GM21619 (cell line): ENCODE results near the gene ALX1.
A peak's percentile ranks its signal among the peaks of the same experiment; 100 is the strongest.

Source experiments
- ATAC-seq: cut with Tn5 transposase; IDR thresholded peaks from one replicate; pipeline ENCODE4 v1.9.1; 2021; ENCODE audit not compliant: unreplicated experiment

The ALX1 gene

GRCh38 chr12:85280165-85280983 is at the start of gene ALX1:
Gene ALX1 (plus strand): TSS chr12:85280220. CDS start chr12:85280262, 42 bp downstream.
- no peak for ATAC-seq

DNA sequence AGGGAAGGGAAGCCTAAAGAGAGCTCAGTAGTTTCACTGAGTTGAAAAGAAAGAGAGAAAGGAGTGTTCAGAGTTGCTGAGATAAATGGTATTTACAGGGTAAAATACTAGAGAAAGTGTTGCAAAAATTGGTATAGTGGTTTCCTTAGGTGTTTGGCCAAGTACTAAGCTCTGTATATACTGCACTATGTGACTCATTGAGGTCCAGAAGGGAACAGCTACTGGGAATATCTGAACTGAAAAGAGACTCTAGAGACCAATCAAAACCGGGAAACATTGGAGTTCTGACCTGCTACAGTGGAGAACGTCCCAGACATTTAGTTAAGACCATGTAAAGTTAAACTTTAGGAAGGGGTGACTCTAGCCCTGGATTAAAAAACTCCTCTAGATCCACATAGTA is 42.7 kb upstream of the ALX1 start:
- ATAC-seq: no peak

DNA sequence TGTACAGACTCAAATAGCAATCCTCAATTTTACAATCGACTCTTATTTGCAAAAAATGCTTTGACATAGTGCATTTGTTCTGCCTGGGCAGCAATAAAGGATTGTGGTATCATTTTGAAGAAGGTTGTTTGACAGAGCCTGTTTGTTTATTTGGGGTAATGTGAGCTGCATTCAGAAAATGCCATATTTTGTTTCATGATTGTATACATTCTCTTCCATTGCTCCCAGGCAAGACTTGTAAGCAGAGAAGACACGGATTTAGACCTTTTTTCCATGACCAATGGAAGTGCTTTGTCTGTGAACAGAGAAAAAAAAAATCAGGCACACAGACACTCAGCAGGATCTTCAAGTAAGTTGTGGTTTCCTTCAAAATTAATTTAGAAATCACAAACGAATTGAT is 35.5 kb upstream of the ALX1 start:
- no peak for ATAC-seq

- ATAC-seq: no peak
Measured at GRCh38 chr12:85253853-85254252, 26.2 kb upstream of the ALX1 start.

DNA sequence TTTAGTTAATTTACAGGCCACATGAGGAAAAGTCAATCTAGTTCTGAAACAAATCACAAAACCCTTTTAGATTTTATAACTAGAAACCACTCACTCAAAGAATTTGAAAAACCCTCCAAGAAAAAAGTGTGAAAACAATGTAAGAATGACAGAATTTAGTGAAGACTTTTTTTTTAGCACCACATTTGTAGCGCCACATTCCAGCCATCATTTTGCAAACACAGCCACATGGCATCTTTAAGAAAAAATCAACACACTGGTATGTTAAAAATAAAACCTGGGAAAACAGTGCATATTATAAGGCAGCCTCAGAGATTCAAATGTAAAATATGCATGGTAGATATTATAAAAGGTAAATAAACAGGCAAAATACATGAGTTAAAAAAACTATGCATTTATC is 22.3 kb upstream of the ALX1 start:
- no peak for ATAC-seq

GRCh38 chr12:85260447-85260846 is 19.6 kb upstream of the ALX1 start:
- ATAC-seq: no peak

DNA sequence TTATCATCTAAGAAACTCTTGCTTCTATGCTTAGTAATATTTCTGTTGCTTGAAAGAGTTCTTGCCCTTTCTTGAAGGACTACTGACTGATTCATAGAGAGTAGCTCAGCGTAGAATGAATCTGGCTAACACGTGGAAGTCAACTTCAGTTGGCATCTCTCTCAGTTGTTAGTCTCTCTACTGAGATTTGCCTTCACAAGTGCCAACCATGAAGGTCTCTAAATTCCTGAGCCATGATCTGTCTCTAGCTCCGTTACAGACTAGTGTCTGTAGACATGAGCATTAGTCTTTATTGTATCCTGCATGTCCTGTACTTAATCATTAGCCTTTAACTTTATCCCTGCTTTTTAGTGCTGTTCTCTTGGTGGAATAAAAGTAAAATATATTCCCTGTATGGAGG is 19.1 kb upstream of the ALX1 start:
- no peak for ATAC-seq

DNA sequence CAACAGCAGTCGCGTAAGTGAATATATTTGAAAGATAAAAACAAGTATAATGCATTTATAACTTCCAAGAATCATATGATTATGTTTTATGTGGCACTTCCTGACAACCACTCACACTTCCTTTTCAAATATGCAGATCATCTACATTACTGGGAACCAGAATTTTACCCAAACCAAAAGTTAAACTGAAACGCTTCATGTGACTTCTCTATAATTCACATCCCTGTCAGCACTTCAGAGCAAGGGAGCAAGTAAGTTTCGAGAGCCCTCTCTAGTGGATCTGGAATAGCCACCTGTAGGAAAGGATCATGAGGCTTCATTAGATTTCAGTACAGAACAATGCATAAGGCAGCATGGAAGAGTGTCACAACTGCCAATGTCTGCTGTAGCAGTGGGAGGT is 13.7 kb upstream of the ALX1 start:
- no peak for ATAC-seq

- ATAC-seq: peak; percentile 66
Measured at GRCh38 chr12:85273381-85274314, 6.4 kb upstream of the ALX1 start.

DNA sequence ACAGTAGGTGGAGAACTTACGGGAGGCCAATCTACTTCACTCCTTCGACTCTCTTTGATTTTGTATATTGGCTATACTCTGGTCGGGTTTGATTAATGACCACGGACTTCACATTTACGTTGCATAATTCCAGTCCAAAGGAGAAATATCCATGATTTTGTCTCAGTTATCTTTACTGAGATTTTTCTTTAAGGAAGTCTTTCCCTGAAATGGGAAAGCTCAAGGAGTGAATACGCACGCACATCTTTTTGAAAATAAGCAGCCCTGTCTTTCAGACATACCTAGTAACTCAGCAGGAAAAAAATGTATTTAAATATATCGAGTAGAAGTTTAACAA is 5.7 kb upstream of the ALX1 start:
- ATAC-seq: no peak

- ATAC-seq: no peak
Measured at GRCh38 chr12:85275374-85275773, 4.6 kb upstream of the ALX1 start.

DNA sequence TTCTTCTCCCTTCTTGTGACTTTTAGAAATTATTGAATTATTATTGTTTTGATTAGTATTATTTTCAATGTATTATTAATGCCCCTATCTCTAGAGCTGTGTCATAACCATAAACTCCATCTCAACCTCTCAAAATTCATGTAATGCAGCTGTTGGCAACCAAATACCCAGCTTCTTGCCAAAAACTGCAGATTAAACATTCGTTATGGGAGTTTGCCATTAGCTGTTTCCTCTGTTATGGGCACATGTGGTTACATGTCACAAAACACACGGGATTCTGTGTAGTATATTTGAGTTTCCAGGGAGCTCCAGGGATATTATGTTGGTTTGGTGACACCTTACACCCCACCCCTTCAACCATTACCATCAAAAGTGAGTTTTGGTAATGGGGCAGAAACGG is 2.8 kb upstream of the ALX1 start:
- no peak for ATAC-seq

DNA sequence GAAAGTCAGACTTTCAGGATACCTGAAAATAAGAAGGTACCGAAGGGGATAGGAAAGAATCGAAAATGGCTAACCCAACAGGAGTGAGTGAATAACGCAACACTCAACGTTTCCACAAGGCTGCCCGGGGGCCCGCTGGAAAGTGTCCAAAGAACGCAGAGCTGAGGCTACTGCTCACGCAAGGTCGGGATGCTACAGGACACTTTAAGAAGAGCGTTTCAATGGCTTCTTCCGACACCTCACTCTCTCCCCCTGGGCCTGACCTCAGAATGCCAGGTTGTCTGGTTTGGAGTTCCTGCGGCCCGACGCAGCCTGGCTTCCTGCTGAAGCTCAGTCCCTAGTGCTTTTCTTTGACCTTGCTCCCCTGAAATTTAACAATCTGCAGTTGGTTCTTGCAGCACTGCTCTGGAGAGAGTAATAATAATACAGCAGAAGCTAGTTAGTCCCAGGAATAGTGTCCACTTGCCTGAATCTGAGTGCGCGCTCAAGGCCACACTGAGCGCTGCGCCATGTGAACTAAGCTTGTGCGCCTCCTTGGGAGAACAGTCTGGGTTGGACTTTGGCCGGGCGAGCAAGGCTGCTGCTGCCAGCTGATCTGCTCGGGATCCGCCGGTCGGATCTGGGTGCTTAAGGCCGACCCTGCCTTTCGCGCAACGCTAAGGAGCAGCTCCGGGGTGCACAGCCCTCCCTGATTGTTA is 2.0 kb upstream of the ALX1 start:
- no peak for ATAC-seq

DNA sequence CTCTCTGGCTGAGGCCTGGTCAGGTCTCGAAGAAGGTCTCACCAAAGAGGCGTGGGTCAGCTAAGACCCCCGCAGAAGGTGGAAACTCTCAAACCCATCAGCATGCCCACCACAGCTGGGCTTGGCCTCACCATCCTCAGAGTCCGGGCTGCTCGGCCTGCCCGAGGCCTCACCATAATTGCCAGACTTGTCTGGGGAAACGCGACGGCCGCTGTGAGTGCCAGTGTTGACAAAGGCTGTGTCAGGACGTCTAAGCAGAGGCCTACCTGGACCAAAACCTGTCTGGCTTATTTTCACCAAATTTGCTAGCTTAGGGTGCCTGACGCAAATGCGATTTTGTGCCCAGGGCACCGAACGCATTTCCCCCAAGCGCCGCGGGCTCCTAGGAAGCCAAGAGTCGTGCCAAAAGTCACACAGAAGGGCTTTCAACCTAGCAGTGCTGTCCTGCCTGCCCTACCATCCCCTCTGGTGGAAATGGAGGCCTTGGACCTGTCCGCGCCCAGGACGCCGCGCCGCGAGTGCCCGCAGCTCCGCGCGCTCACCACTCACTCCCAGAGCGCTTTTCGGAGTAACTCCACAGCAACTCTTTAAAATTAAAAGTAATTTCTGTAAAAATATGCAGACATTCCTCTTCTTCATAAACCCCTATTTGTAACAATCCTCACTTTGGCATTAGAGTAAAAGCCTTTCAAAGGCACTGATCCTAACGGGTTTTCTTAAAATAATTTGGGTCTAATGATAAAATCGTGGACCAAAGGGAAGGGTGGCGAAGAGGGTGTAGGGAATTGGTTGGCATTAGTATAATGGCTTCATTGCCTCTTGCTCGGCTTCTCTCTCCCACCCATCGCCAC is 1.2 kb upstream of the ALX1 start:
- ATAC-seq: no peak

DNA sequence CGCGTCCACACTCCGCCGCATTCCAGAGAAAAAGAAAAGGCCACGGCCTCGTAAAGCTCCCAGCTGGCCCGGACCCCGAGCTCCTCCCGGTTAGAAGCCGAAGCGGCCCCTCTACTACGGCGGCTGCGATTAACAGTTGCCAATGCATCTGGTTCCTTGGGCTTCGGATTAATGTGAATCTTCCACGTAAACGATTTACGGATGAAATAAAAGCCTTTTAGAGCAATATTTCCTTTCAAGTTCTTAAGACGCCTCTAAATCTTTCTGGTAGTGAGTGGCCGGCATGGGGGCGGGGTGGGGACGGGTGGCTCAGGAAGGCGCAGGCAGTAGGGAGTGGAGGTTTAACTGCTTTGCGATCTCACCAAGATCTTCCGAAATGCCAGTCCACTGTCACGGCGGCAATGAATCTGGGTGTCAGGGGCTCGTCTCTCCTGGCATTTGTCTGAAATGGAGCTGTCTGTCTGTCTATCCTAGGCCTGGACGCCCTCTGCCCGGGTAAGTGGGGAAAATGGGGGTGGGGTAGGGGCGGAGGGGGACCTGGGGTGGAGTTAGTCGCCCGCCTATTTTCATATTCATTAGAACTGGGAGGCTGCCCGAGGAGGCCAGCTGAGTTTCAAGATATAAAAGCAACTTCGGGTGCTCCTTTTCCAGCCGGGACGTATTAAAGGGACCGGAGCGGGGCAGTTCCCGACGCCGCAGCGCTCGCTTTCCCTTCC is 413 bp upstream of the ALX1 start:
- ATAC-seq: no peak

DNA sequence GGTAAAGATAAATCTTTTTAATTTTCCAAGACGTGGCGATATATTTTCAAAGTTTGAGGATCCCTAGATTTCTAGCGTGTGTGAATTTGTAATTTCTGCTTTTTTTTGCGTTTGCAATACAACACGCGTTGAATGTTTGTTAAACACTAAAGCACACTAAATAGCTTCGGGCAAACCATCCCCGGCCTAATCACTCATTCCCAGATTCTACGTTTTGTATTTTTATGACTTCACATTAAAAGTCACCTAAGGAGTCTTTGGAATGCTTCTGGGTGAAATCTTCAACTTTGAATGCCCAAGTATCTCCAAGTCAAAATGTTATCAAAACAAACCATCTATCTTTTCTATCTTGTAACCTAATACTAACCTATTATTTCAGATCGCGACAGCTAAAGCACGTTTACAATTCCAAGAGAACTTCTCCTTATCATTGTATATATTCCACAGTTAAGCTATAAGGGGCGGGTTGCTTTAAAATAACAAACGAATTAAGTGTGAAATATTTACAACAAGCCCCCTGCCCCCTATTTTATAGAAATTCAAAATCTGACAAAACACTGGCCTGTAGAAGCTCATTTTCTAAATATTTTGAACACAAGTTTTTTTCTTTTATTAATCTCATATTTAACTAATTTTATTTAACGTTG is 1.1 kb downstream of the ALX1 start:
- no peak for ATAC-seq

GRCh38 chr12:85281636-85282312 is 1.8 kb downstream of the ALX1 start:
- no peak for ATAC-seq

DNA sequence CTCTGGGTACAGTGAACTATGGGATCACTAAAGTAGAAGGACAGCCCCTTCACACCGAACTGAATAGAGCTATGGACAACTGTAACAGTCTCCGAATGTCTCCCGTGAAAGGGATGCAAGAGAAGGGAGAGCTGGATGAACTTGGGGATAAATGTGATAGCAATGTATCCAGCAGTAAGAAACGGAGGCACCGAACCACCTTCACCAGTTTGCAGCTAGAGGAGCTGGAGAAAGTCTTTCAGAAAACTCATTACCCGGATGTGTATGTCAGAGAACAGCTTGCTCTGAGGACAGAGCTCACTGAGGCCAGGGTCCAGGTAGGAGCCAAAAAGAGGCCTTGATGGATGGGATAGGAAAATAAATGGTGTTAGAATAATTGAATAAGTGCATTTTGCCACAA is 3.5 kb downstream of the ALX1 start:
- ATAC-seq: no peak

DNA sequence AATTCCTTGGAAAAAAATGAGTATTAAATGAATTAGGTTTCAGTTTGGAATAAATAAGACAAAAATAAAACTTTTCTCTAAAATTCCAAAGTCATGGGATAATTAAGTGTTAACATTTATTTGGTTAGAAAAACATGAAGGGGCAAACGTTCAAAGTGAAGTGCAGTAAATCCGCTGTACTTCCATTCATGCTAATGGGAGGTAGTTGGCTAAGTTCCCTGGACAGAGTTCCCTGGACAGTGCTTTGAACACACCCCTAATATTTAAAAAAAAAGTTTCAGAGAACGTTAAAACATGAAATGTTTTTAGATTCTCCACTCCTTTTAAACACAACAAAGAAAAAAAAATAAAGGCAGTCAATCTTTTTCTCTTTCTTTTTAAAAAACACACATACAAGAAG is 16.3 kb downstream of the ALX1 start:
- no peak for ATAC-seq
